BJ (cell line): ENCODE data around the gene ZNF654. TPM values are rescaled to one million over a fixed set of nuclear protein-coding genes. Genes with fewer than 3 reads are reported as not detected.

Experiments
- CTCF ChIA-PET: fragments of 350-600 bp; formaldehyde crosslinking; extraction: SDS; loops from one replicate; lab custom pipeline; 2021; ENCODE audit warnings: antibody characterized with exemption, inconsistent platforms; lab: Yijun Ruan, JAX
- POLR2A ChIA-PET: fragments of 300-600 bp; sonication (Branson Sonifier 250); formaldehyde crosslinking; extraction: SDS; loops from one replicate; lab custom pipeline; 2021; ENCODE audit warnings: antibody characterized with exemption; lab: Charles Lee
- DNase-seq: peaks from one replicate; pipeline ENCODE4 v3.0.0-alpha.2; 2011; ENCODE audit warnings: low read depth
- H3K27me3 ChIP-seq: 2 replicates; pipeline ENCODE4 v1.6.0; 2011; ENCODE audit warnings: low read length; ENCODE audit not compliant: control insufficient read depth, insufficient read depth
- H3K36me3 ChIP-seq: 2 replicates; pipeline ENCODE4 v1.5.1; 2011; ENCODE audit warnings: low read length; ENCODE audit not compliant: control insufficient read depth, insufficient read depth
- H3K4me3 ChIP-seq: 2 replicates; pipeline ENCODE4 v1.5.1; 2011; ENCODE audit warnings: low read depth, mild to moderate bottlenecking, control low read depth, low read length
- CTCF ChIP-seq: IDR thresholded peaks from 2 replicates; pipeline ENCODE4 v1.5.1; 2011; ENCODE audit warnings: low read depth, mild to moderate bottlenecking, control low read depth, inconsistent platforms, low read length, moderate library complexity; ENCODE audit not compliant: insufficient read depth
- polyA plus RNA-seq: library from polyadenylated mRNA; depleted of rRNA; stranded (reverse); fragments of >200 nt; gene quantifications from 2 replicates; pipeline ENCODE4 v1.2.3, GENCODE V29; 2011

ZNF654 gene
- polyA plus RNA-seq, 1 experiment, result 2.0 TPM

GRCh38 chr3:88131695-88132094 is 72.6 kb downstream of the ZNF654 start:
- no peak for TF ChIP-seq CTCF
- CTCF ChIA-PET, result interaction anchor here (1.3 to 2.4 kb wide), 2 partner anchors 9 to 18 kb away, joined by 6 read pairs; no protein-coding TSS in a partner anchor
- Histone ChIP-seq H3K36me3 (no peaks in the 10 kb centered on the region; the same call in 1 of the 2 replicates), H3K4me3 (no peak overlapping the region), H3K27me3 (no peaks in the 10 kb centered on the region)
- no peak for DNase-seq
- POLR2A ChIA-PET, result no interaction called here

- Histone ChIP-seq H3K27me3 (no peaks in the 10 kb centered on the region), H3K4me3 (no peak overlapping the region), H3K36me3 (no peaks in the 10 kb centered on the region; the same call in 1 of the 2 replicates)
- ChIA-PET CTCF (interaction anchor here (1.3 to 2.4 kb wide), 2 partner anchors 10 to 19 kb away, joined by 6 read pairs; no protein-coding TSS in a partner anchor), POLR2A (no interaction called here)
- DNase-seq, result no peak
- TF ChIP-seq CTCF, result no peak
Measured at GRCh38 chr3:88132894-88133293, 73.8 kb downstream of the ZNF654 start.

GRCh38 chr3:88133711-88134263 is 74.7 kb downstream of the ZNF654 start:
- no peaks in the 10 kb centered on the region; the same call in 1 of the 2 replicates for H3K36me3 ChIP-seq
- H3K4me3 ChIP-seq, result no peak overlapping the region
- ChIA-PET POLR2A (no interaction called here), CTCF (interaction anchor here (0.7 to 1.5 kb wide), 2 partner anchors 18 to 20 kb away, joined by 3 to 5 read pairs; no protein-coding TSS in a partner anchor)
- no peak for DNase-seq
- TF ChIP-seq CTCF, result no peak
- no peaks in the 10 kb centered on the region for H3K27me3 ChIP-seq

GRCh38 chr3:88137836-88138235 is 78.8 kb downstream of the ZNF654 start:
- Histone ChIP-seq H3K27me3 (no peaks in the 10 kb centered on the region), H3K4me3 (no peak overlapping the region), H3K36me3 (no peaks in the 10 kb centered on the region; the same call in 1 of the 2 replicates)
- TF ChIP-seq CTCF, result no peak
- no peak for DNase-seq
- POLR2A ChIA-PET, result no interaction called here
- CTCF ChIA-PET, result interaction anchor here (0.6 kb wide), 1 partner anchor 40 kb away, joined by 4 read pairs; no protein-coding TSS in a partner anchor

GRCh38 chr3:88141458-88142083 is 82.5 kb downstream of the ZNF654 start:
- peak; percentile 73 for DNase-seq
- no peak overlapping the region for H3K4me3 ChIP-seq
- ChIA-PET CTCF (no interaction called here), POLR2A (no interaction called here)
- TF ChIP-seq CTCF, result no peak
- H3K27me3 ChIP-seq, result no peaks in the 10 kb centered on the region
- no peaks in the 10 kb centered on the region; the same call in 1 of the 2 replicates for H3K36me3 ChIP-seq
